HTR-8/SVneo (cell line): Measurements from ENCODE around the gene RAB9B.

Source experiments
- DNase-seq: peaks from one replicate; pipeline ENCODE4 v3.0.0; 2011; ENCODE audit warnings: low spot score, mixed read lengths; ENCODE audit not compliant: insufficient read length
- FAIRE-seq: peaks from 2 replicates; lab custom pipeline; 2011; peaks lifted over from hg19 to GRCh38; lab: Jason Lieb, UNC

Gene RAB9B

GRCh38 chrX:103774070-103774642 is 57.9 kb downstream of the RAB9B start:
- DNase-seq (peak; percentile 6), FAIRE-seq (no peak)

DNA sequence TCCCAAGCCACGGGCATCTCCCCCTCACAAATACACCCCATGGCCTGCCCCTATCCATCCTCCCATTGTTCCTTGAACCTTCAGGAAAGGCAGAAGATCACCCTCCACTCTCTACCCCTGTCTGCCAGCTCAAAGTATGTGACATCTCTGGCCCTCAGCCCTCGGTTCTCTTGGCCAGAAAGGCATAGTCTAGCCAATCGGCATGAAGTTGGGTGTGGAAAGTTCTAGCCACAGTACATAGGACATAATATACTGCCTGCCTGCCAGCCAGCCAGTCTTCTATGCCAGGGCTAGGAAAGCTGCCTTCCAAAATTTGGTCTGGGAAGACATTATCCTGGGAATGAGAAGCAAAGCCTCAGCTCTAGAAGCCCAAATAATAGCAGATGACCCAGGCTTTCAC is 58.6 kb downstream of the RAB9B start:
- no peak for FAIRE-seq
- DNase-seq = no peak
